Myocyte (in vitro differentiated cells): ENCODE results near the gene C1RL. TPM values are rescaled to one million over a fixed set of nuclear protein-coding genes. Genes with fewer than 3 reads are reported as not detected.

Experiments used
- DNase-seq: peaks from one replicate; pipeline ENCODE4 v3.0.0-alpha.2; 2012; ENCODE audit warnings: low read depth
- total RNA-seq: library from RNA; depleted of rRNA; stranded (reverse); fragments of >200 nt; gene quantifications from 2 replicates; pipeline ENCODE4 v1.2.3, GENCODE V29; 2014

Gene C1RL
- total RNA-seq, 1 donor from 2014 or later, result 12.1 TPM

DNA sequence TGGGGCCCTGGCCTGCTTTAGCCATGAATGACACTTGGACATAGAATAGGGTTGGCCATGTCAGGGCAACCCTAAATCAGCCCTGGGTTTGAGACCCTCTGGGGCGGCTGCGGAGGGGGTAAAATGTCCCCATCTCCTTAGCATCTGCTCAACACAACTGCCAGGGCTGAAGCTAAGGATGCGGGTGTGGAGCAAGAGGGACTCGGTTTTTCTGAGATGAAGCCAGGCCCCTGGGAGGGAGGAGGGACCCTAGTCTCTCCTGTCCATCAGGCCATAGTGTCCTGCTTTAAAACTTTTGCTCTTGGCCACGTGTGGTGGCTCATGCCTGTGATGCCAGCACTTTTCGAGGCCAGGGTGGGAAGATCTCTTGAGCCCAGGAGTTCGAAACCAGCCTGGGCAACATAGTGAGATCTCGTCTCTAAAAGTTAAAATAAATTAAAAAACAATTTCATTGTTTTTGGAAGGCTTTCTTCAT lies 16.0 kb downstream of the C1RL start:
- no peak for DNase-seq

- peak; percentile 90 for DNase-seq
Observed at GRCh38 chr12:7092229-7092985, 16.6 kb downstream of the C1RL start, which contains the start of gene C1R. Gene C1R (minus strand): TSS chr12:7092445. CDS start chr12:7092388, 57 bp downstream.

- DNase-seq, result peak; percentile 93
Observed at GRCh38 chr12:7091660-7092228, 17.3 kb downstream of the C1RL start.

GRCh38 chr12:7091171-7091570 lies 17.8 kb downstream of the C1RL start:
- DNase-seq, result no peak

DNA sequence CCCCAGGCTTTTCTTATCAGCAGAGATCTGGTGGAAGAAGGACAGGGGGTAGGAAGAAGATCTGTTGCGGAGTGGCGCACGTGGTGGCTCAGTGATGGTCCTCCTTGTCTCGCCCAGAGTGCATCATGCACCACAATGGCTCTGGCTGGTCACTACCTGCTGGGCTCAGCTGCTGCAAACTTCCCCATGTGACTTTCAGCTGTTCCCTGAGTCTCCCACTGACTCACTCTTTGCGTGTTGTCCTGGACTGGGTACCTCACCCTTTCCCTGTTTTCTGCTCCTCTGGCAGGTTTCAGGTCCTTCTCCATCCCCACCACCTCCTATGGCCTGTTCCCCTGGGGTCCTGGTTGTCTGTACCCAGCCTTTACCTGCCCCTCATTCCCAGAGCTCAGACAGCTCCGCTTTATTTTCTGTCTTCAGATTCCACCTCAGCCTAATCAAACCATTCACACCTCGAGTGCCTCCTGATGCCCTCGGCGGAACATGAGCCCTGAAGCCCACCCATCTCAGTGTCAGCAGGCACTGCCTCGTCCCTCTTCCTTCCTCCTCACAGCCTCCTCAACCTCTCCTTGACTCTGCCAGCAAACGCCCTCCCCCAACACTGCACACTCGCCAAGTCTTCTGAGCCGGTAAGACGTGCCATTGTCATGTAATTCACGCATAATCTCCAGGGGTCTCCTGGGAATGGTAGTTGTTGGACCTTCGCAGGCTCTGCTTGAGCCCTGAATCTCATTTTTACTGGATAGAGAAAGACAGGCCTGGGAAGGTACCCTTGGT lies 18.6 kb downstream of the C1RL start:
- peak; percentile 92 for DNase-seq

DNA sequence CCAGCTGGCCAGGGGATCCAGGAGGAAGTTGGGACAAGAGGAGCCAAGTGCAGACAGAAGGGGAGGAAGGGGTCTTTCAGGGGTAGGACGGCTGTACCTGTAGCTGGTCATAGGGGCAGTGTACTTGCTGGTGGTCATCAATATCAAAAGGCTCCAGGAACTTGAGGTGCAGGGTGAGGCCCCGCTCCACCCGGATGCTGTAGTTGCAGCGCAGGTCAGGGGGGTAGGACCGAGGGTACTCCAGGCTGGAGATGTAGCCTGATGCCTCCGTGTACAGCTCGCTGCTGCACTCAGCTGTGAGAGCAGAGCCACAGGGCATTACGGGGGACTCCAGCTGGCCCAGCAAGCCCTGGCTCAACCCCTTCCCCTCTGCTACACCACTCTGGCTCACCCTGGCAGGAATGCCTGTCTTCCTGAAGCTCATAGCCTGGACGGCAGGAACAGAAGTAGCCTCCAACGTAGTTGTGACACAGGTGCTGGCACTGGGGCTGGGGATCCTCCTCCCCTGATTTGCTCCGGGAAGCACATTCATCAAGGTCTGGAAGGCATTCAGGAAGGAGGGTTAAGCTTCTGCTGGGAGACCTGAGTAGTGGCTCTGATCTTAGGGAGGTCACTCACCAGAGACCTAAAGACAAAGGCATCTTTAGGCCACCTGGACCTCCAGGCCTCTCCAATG lies 19.7 kb downstream of the C1RL start:
- DNase-seq, result no peak

DNA sequence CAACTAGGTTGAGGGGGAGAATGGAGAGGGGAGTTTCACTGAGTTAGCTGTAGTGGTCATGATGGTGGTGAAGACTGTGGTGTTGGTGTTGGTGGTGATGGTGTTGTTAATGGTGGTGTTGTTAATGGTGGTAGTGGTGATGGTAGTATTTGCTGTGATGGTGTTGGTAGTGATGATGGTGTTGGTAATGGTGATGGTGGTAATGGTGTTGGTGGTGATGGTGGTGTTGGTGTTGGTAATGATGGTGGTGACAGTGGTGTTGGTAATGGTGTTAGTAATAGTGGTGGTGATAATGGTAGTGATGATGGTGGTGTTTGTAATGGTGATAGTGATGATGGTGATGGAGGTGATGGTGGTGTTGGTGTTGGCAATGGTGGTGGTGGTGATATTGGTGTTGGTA lies 25.9 kb downstream of the C1RL start:
- DNase-seq, result no peak

DNA sequence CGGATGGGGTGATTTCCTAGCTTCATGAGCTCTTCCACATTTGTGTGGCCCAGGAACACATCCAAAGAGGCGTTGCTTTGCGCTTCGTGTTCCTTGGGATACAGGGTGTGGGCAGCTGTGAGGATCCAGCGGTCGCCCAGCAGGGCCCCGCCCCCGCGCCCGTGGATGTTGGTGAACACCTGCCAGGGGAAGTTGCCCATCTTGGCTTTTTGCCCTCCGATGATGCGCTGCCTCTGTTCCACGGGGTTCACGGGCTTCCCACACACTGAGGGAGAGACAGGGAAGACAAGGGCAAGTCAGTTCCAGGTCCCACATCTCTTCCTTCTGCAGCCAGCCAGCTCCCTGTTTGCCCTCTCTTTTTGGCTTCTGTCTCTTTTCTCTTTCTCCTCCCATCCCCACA lies 28.0 kb downstream of the C1RL start:
- DNase-seq, result no peak

DNA sequence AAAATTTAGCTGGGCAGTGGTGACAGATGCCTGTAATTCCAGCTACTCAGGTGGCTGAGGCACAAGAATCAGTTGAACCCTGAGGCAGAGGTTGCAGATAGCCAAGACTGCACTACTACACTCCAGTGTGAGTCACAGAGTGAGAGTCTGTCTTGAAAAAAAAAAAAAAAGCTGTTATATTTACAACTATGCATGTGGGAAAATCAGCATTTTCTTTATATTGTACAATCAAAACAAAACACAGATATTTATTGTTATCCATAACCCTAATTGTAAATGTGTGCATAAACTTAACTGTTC lies 29.2 kb downstream of the C1RL start:
- peak; percentile 25 for DNase-seq

- DNase-seq, result no peak
Observed at GRCh38 chr12:7078163-7078562, 30.9 kb downstream of the C1RL start.

GRCh38 chr12:7076493-7076892 lies 32.5 kb downstream of the C1RL start:
- DNase-seq, result no peak

- peak; percentile 46 for DNase-seq
Observed at GRCh38 chr12:7075939-7076338, 33.1 kb downstream of the C1RL start.

DNA sequence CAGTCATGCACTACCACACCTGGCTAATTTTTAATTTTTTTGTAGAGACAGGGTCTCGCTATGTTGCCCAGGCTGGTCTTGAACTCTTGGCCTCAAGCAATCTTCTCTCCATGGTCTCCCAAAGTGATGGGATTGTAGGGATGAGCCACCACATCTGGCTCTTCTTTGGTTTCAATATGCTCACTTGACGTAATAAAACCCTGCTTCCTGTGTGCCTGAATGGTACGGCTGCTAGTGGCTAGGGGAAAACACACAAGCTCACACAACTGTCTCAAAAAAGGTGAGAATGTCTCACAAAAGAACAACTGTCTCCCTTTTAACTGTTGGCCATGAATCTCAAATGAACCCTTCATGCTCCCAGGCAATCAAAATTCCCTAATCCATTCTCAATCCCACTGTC lies 33.5 kb downstream of the C1RL start:
- DNase-seq, result no peak

- no peak for DNase-seq
Observed at GRCh38 chr12:7073946-7074345, 35.1 kb downstream of the C1RL start.

DNA sequence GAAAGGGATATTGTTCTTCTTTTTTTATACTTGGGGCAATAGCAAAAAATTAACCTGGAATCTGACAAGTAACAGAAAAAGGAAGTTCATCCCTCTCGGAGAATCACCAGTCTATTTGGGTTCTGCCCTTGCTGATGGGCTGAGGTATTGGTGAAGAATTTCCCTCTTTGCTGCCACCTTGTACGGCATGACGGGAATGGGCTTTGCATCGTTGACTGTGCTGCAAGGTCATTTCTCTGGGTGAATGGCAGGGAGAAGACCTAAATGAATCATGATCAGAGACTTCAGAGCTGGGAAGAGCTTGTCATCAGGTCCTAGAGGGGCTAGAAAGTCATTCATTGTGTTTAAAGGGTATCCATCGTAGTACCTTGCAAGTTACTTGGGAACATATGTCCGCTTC lies 36.5 kb downstream of the C1RL start:
- no peak for DNase-seq

DNA sequence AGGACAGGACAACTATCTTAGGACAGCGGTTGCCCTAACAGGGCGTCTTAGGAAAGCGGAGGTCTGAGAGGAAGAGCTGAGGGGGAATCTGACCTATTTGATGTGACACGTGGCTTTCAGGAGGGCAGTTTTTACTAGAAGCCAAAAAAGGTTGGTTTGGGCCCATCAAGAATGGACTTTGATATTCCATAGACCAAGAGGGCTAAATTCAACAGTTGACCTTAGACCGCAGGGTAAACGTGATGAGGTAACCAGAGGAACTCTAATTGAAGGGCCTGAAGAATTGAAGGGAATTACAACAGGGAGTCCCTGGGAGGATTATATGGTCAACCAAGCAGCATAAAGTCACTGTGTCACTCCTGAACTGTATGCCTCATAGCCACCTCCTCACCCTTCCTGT lies 37.0 kb downstream of the C1RL start:
- DNase-seq, result no peak

- DNase-seq, result no peak
Observed at GRCh38 chr12:7069386-7069785, 39.6 kb downstream of the C1RL start.

DNA sequence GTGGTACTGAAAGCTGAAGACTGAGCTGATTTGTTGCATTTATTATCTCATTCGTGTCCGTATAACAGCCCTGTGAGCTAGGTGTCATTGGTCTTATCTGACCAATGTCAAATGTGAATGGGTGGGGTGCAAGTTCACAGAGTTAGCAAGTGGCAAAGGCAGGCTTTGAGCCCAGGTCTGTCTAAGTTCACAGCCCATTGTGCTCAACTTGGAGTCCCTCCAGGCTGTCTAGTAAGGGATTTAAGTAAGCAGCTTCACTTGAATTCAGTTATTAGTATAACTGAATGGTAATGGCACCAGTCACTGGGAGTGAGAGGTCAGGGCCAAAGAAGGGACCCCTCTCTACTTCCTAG lies 40.0 kb downstream of the C1RL start:
- peak; percentile 50 for DNase-seq

- peak; percentile 87 for DNase-seq
Observed at GRCh38 chr12:7068240-7068993, 40.6 kb downstream of the C1RL start.

DNA sequence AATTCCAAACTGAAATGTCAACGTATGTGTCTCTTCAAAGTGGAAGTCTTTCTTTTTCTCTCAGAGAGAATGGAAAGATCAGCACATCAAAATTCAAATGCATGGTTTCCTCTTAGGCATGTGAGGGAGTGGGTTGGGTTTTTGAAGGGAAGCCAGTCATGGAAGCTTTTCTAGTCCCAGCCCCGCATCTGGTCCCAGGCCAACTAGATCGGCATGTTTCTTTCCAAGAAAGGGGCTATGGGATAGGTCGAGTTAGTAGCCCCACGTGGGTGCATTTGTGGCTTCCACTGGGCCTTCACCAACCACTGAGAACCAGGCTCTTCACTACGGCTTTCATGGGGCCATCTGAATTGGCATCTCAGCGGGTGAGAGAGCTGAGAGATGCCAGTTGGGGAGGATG lies 41.9 kb downstream of the C1RL start:
- DNase-seq, result no peak

DNA sequence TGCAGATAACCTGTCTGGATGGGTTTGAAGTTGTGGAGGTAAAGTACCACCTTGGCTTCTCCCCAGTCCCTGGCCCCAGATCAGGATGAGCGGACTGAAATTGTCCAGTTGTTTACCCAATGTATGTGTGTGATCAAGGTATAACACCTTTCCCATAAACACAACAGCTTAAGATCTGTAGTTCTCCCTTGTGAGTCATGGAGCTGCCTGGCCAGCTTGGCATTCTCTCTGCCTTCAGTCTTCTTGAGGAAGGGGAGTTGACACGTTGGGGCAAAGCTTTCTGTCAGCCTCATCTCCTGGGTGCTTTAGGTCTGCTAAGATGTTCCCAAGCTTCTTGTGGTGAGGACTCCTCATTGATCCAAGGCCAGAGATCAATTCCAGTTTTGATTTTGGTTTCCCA lies 42.4 kb downstream of the C1RL start:
- DNase-seq, result no peak
